VCaP (cell line): ENCODE results near the gene PHKB.
"Not testable (repeated sequence)": the region's sequence is repeated elsewhere in the genome, so short reads cannot be mapped to it uniquely, and the experiment has no call there.

ENCODE experiments used
- H3K27ac ChIP-seq: fragments of 450-650 bp; 2 replicates; pipeline ENCODE4 v1.5.1; 2017
- TF ChIP-seq, protein P1 (sequence below): fragments of 450-650 bp; conservative IDR thresholded peaks from 2 replicates; pipeline ENCODE4 v1.5.1; 2017; ENCODE audit warnings: mild to moderate bottlenecking, moderate library complexity

Gene PHKB

DNA sequence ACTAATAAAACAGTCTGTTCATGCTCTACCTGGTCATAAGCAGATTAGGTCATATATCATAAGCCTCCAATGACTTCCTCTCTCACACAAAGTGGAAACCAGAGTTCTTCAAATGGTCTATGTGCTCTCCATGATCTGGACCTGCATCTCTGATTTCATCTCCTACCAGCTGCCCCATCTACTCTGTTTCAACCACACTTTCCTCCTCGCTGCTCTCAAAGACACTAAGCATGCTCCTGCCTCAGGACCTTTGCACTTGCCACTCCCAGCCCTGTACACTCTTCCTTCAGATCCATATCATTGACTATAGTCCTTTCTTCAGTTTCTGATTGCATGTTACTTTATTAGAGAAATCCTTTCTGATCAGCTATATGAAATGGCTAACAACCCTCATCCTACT, 196.8 kb downstream of the PHKB start:
- TF ChIP-seq, protein P1, sequence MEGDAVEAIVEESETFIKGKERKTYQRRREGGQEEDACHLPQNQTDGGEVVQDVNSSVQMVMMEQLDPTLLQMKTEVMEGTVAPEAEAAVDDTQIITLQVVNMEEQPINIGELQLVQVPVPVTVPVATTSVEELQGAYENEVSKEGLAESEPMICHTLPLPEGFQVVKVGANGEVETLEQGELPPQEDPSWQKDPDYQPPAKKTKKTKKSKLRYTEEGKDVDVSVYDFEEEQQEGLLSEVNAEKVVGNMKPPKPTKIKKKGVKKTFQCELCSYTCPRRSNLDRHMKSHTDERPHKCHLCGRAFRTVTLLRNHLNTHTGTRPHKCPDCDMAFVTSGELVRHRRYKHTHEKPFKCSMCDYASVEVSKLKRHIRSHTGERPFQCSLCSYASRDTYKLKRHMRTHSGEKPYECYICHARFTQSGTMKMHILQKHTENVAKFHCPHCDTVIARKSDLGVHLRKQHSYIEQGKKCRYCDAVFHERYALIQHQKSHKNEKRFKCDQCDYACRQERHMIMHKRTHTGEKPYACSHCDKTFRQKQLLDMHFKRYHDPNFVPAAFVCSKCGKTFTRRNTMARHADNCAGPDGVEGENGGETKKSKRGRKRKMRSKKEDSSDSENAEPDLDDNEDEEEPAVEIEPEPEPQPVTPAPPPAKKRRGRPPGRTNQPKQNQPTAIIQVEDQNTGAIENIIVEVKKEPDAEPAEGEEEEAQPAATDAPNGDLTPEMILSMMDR, result no peak
- peak overlapping the region; percentile 49 for H3K27ac ChIP-seq

DNA sequence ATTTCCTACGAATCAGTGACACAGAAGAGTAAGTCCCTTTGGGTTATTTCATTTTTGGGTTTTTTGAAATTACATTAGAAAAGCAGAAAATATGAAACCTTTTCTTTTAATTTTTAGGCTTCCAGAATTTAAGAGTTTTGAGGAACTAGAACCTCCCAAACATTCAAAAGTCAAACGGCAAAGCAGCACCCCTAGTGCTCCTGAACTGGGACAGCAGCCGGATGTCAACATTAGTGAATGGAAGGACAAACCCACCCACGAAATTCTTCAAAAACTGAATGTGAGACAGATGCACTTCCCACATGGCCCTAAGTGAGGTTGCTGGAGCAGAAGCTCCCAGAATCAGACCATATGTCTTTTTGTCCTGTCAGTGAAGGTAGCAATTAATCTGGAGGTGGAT, 199.4 kb downstream of the PHKB start:
- H3K27ac ChIP-seq, result no peak overlapping the region
- TF ChIP-seq, protein P1, result no peak

DNA sequence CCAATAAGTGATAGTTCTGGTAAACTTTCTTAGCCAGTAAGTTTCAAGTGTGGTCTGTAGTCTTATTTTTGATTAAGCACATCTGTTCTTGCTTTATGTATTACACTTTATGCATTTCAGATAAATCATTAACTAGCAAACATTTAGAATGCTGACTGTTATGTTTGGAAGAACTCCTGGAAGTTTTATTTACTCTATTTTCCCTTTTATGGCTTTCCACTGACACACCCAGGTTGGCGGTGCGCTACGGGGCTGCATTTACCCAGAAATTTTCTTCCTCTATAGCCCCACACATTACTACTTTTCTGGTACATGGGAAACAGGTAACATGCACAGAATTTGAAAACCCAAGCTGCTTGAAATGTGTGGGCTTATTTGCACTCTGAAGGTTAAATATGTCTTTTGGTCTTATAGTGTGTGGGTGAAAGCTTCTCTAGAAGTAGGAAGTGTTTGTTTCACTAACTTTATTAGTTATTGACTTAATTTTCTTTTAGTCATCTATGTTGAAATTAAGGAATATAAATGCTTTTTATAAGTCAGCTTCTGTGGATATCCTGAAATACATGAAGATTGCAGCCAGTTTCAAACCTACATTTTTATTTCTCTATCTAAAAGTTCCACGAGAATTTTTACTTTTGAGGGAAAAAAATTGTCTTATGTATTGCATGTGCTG, 203.7 kb downstream of the PHKB start:
- TF ChIP-seq, protein P1, result no peak
- H3K27ac ChIP-seq, result peak overlapping the region; percentile 57

DNA sequence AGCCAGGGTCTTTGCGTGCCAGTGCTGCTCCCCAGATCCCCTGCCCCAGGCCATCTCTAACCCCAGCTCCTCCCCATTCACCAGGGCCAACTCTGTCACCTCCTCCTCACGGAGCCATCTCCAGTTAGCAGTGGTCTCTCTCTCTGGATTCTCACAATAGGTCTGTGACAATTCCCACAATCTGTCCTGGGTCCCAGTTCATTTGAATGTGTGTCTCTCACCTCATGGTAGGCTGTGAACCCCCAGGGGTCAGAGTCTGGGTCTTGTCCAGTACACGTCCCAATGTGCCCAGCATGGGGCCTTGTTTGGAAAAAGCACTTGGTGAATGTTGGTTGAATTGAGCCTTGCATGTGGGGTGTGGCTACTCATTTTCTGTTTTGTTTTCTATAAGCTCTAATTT, 205.3 kb downstream of the PHKB start:
- TF ChIP-seq, protein P1, result no peak
- H3K27ac ChIP-seq, result no peak overlapping the region

DNA sequence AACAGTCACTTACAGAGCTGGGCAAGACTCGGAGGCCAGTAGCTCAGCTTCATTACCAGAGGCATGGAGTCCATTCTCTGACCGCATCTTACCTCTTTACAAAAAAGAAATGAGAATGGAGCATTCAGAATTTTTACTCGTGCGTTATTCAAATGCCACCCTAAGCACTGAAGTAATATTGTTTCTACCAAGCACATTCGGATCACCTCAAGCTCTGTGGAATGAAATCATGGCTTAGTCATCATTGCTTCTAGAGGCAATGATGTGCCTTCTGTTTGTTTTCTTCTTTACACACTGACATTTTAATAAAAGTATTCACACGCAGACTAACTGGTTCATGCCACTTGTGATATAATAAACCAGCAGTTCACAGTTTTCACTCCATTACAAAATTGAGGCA, 206.8 kb downstream of the PHKB start:
- TF ChIP-seq, protein P1, result no peak
- H3K27ac ChIP-seq, result no peak overlapping the region

DNA sequence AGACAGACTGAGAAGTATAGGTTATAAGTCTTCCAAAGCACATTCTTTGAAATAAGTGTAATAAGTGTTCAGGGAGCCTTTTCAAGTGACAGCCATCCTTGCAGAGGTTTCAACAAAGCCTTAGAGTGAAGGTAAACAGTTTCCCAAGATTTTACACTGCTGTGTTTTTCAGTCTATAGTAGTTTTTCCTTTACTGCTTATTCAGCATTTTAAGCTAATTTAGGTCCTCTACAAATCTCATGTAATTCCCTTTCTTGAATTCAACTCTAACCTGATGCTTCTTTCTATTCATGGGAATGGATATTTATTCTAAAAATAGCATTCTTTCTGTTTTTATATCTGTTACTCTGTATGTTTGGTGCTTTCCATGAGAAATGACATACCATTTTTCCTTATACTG, 211.3 kb downstream of the PHKB start:
- TF ChIP-seq, protein P1, result no peak

DNA sequence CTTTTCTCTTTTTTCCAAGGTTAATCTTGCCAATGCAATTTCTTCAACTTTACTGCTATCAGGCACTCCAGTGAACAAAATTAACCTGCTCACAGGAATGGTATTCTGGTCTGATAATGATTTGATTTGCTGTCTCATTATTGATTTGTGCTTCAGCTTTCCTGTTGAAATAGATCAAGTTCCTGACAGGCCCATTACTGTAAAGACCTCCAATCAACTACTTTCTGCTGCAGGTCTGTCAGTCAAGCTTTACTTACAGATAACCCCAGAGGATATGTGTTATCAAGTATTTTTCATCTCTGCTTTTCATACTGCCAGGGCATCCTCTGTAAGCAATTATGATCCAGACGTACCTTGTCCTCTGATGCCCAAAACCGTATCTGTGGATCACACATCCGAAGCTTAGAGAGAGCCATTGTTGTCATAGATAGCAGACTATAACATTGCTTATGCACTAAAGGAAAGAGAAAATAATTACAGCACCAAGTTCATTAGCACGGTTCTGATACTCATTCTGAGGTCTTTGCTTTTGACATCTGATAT, 215.6 kb downstream of the PHKB start:
- H3K27ac ChIP-seq, result no peak overlapping the region
- TF ChIP-seq, protein P1, result no peak

More for the DNA sequence above, 211.3 kb downstream of the PHKB start:
- H3K27ac ChIP-seq, result no peak overlapping the region

DNA sequence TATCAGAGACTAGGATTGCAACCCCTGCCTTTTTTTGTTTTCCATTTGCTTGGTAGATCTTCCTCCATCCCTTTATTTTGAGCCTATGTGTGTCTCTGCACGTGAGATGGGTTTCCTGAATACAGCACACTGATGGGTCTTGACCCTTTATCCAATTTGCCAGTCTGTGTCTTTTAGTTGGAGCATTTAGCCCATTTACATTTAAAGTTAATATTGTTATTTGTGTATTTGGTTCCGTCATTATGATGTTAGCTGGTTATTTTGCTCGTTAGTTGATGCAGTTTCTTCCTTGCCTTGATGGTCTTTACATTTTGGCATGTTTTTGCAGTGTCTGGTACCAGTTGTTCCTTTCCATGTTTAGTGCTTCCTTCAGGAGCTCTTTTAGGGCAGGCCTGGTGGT, 220.4 kb downstream of the PHKB start:
- not testable (repeated sequence) for H3K27ac ChIP-seq
